ELR (cell line): ENCODE measurements around the gene SRGAP3.

ENCODE experiments used
- DNase-seq: peaks from one replicate; pipeline ENCODE4 v3.0.0-alpha.2; 2015; ENCODE audit warnings: low read depth

Gene SRGAP3

DNA sequence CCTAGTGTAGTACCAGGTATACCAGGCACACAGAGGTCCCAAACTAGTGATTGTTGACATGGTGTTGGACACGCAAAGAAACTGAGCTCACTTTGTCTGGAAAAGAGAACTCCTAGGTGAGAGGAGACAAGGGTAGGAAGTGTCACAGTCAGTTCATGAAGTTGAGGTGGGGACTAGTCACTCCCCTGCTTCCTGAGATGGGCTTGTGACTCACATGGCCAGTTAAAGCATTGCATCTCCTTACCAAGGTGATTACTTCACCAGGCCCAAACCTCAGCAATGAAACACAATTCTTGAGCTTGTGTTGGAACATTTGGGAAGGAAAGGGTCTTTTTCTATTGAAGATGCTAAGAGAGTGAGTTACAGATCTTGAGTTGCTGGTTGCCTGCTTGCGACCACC lies 236.9 kb downstream of the SRGAP3 start:
- no peak for DNase-seq

DNA sequence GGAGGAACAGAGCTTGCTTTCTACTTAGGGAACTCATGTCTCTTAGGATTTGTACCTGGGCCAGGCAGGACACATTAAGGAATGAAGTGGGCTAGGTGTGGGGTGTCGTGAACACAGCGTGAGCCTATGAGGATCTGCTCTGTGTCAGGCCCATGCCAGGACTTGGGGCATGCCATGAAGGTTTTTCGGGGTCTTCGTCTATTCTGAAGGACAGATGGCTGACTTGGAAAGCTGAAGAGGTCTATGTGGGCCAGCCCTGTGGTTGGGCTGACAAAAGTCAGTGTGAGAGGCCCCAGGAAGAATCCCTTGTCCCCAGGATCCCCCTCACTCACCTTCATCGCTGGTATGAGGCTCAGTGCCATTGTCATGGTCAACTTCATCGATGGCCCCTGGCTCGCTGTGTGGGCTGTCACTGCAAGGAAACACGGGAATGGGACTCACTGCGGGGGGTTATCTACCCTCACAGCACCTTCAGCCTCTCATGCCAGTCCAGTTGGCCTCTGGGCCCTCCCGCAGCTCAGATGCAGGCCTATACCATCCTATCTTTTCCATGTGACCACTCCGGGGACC lies 239.4 kb downstream of the SRGAP3 start:
- DNase-seq, result no peak

GRCh38 chr3:9008550-9009255 lies 240.7 kb downstream of the SRGAP3 start:
- peak; percentile 22 for DNase-seq

GRCh38 chr3:9007928-9008327 lies 241.5 kb downstream of the SRGAP3 start:
- no peak for DNase-seq

DNA sequence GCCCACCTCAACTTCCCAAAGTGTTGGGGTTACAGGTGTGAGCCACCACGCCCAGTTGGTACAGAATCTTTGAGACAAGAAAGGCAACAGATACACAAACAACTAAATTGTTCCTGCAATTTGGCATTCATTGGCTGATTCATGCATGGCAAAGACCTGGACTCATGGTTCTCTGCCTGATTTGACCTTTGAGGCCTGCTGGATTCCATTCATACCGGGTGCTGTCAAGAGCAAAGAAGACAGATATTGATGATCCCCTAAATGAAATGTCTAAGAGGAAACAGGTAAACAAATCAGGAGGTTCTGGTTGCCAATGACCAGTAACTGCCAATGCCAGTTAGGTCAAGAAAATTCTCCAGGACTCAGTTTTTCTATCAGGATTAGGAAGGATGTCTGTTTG lies 242.2 kb downstream of the SRGAP3 start:
- DNase-seq, result no peak

DNA sequence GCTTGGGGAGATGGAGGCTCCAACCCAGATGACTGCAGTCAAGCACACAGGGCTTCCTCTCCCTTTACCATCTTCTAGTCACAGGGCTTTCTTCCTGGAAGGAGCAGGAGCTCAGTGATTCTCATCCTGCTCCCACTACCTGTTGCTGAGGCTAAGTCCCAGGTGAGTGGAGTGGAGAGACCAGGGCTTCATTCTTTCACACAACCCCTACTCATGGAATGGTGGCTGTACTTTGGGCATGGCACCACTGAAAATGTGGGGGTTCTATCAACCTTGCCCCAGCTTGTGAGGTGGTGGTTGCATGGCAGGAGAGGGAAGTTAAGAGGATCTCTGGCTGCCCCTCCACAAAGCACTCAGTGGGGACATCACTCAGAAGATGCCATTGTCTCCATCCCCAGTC lies 249.4 kb downstream of the SRGAP3 start:
- no peak for DNase-seq

DNA sequence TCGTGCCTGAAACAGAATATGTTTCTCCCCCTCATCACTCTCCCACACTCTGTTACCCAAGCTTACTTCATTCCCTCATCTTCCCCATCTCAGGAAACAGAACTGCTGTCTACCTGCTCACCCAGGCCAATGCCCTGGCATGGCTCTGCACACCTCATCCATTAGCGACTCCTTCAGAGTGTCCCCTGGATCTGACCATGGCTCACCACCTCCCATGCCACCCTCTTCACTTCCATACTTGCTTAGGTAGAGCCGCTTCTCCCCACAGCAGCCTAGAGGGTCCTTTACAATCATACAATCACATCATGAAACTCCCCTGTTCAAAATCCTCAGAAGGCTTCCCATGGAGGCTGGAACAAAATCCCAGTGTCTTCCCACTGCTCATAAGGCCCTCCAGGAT lies 252.3 kb downstream of the SRGAP3 start:
- DNase-seq, result no peak

- peak; percentile 45 for DNase-seq
Observed at GRCh38 chr3:8996681-8997121, 252.7 kb downstream of the SRGAP3 start.

GRCh38 chr3:8996216-8996615 lies 253.2 kb downstream of the SRGAP3 start:
- DNase-seq, result no peak

GRCh38 chr3:8994226-8994625 lies 255.2 kb downstream of the SRGAP3 start:
- DNase-seq, result no peak

- DNase-seq, result no peak
Observed at GRCh38 chr3:8993331-8993730, 256.1 kb downstream of the SRGAP3 start.

- DNase-seq, result no peak
Observed at GRCh38 chr3:8992854-8993253, 256.6 kb downstream of the SRGAP3 start.

DNA sequence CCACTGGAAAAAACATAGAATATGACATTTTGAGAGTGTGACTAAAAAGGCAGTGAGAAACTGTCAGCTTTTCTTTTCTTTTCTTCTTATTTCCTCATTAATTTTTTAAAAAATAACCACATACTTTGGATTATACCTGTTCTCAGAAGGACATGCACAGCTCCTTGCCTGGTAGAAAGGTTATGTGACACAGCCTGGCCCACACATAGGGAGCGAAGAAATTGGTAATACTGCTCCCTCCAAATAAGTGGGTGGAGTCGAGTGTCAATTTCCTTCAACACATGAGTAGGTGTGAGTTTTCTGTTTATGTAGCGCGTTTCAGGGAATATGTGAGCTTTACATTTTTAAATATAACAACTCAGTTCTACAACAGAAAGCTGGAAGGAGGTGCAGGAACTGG lies 257.2 kb downstream of the SRGAP3 start:
- no peak for DNase-seq

DNA sequence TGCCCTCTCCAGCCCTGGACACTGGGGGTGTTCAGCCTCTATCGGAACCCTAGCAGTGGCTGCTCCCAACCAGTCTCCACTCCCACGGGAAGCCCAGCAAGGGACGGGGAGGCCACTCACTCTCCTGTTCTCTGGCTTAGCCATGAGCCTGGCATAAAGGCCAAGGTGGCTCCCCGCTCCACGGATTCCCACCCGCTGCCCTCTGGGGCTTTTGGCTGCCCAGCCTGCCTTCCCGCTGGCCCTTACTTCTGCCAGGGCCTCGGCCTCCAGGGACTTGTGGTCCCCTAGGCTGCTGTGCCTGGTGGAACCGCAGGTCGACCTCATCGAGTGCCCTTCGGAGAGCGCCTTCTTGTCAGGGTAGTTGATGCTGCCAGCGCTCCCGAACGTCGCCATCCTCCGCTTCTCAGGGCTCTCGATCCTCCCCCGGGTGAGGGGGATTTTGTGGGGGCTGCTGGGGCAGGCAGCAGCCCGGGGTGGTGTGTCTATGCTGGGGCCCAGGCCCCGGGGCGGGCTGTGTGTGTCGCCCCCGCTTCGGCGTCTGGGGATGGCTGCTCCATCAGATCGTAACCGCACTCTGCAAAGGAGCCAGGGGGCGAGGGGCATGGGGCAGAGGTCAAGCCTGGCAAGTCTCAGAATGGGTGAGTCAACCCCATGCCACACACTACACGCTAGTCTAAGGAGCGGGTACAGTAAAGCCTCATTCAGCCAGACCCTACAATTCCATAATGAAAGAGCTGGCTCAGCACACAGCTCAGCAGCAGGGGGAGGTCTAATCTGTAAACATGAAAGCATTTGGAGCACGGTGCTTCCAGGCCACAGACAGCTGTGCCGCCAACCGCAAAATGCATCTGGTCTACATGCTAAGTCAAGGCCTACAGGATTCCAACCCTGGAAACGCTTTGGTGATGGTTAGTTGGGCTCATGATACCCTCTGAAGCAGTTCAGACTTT lies 258.9 kb downstream of the SRGAP3 start:
- DNase-seq, result no peak

GRCh38 chr3:8988791-8989558 lies 260.5 kb downstream of the SRGAP3 start:
- no peak for DNase-seq

- no peak for DNase-seq
Observed at GRCh38 chr3:8988384-8988655, 261.1 kb downstream of the SRGAP3 start.

GRCh38 chr3:8987645-8988383 lies 261.6 kb downstream of the SRGAP3 start:
- peak; percentile 57 for DNase-seq

DNA sequence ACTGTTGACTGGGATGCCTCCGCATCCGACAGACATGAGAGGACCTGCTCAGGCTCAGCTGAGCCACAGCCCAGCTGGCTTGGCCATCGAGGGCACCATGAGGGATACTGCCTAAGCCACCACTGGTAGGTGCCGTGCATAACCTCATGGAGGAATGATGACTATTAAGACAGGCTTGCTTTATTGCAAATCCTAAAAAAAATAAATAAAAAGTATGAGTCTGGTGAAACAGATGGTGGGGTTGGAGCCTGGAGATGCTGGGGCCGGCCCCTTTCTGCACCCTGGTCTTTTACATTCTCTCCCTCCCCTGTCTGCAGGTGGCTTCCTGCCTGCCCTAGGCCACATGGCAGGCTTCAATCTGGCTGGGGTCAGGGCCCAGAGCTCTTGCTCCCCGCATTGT lies 262.2 kb downstream of the SRGAP3 start:
- no peak for DNase-seq

GRCh38 chr3:8986741-8987140 lies 262.7 kb downstream of the SRGAP3 start:
- no peak for DNase-seq

- no peak for DNase-seq
Observed at GRCh38 chr3:8985876-8986275, 263.6 kb downstream of the SRGAP3 start.

- no peak for DNase-seq
Observed at GRCh38 chr3:8985411-8985831, 264.0 kb downstream of the SRGAP3 start.

DNA sequence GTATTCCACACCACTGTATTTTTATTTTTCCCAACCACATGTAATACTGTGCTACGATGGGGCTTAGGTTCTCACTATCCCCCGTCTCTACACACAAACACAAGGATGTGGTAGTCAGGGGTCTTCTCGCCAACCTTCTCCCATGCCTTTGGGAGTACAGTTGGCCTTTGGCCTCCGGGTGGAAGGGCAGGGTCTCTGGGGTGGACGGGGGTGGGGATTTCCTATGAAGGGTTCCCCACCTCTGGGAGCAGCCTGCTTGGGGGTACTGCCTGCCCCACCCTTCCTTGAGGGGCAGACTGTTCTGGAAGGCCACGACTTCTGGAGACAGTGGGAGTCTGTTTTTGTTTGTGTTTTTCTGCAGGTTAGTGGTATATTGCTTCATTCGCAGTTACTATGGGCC lies 264.9 kb downstream of the SRGAP3 start:
- no peak for DNase-seq
